HUES48 (cell line): Measurements from ENCODE around the gene RASSF1.

Experiments used
- H3K27ac ChIP-seq: one replicate; pipeline ENCODE4 v1.7.0; 2013; ENCODE audit warnings: low read depth, low read length, inconsistent platforms
- H3K27me3 ChIP-seq: 2 replicates; pipeline ENCODE4 v1.6.1; 2013; ENCODE audit warnings: mild to moderate bottlenecking, low read length; ENCODE audit not compliant: control insufficient read depth, insufficient read depth
- H3K36me3 ChIP-seq: 2 replicates; pipeline ENCODE4 v1.6.1; 2013; ENCODE audit warnings: low read length; ENCODE audit not compliant: control insufficient read depth, insufficient read depth
- H3K4me1 ChIP-seq: 2 replicates; pipeline ENCODE4 v1.6.1; 2013; ENCODE audit warnings: mild to moderate bottlenecking, low read length; ENCODE audit not compliant: control insufficient read depth, insufficient read depth
- H3K4me3 ChIP-seq: 2 replicates; pipeline ENCODE4 v1.5.1; 2013; ENCODE audit warnings: mild to moderate bottlenecking, low read depth, low read length
- H3K9ac ChIP-seq: 2 replicates; pipeline ENCODE4 v1.6.1; 2013; ENCODE audit warnings: mild to moderate bottlenecking, low read depth, low read length, moderate library complexity
- H3K9me3 ChIP-seq: 2 replicates; pipeline ENCODE4 v1.6.1; 2013; ENCODE audit warnings: low read length; ENCODE audit not compliant: control insufficient read depth, insufficient read depth

RASSF1 gene

GRCh38 chr3:50322115-50322385 is 18.6 kb downstream of the RASSF1 start:
- Histone ChIP-seq H3K27me3 (no peaks in the 10 kb centered on the region), H3K4me3 (peak overlapping the region; percentile 97), H3K36me3 (peaks cover 43% of the 10 kb centered on the region), H3K27ac (peak overlapping the region; percentile 99), H3K4me1 (peaks cover 17% of the 10 kb centered on the region), H3K9ac (peak overlapping the region; percentile 51), H3K9me3 (no peaks in the 10 kb centered on the region)

GRCh38 chr3:50321336-50322114 is 19.1 kb downstream of the RASSF1 start:
- Histone ChIP-seq H3K27me3 (no peaks in the 10 kb centered on the region), H3K9me3 (no peaks in the 10 kb centered on the region), H3K36me3 (peaks cover 47% of the 10 kb centered on the region), H3K4me1 (peaks cover 17% of the 10 kb centered on the region), H3K4me3 (peak overlapping the region; percentile 97), H3K27ac (peak overlapping the region; percentile 99), H3K9ac (peak overlapping the region; percentile 100)

DNA sequence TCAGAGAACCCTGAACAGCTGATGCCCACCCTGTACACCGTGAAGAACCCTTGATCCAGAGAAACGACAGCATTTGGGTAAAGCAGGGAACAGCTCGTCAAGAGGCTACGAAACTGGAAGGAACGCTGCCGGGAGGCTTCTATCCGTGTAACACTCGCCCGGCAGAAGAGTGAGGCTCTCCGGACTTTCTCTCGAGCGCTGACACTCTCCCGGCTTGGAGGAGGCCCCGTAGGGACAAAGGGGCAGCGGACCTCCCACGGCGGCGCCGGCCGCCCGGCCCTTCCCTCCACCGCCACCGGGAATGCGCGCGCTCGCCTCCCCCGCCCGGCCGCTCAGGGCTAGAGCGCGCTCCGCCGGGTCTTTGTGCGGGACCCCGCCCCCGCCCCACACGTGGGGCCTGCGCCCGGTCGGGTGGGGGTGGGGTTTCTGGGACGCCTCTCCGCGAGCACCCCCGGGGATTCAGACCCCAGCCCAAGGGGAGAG is 19.7 kb downstream of the RASSF1 start:
- peaks cover 46% of the 10 kb centered on the region for H3K36me3 ChIP-seq

DNA sequence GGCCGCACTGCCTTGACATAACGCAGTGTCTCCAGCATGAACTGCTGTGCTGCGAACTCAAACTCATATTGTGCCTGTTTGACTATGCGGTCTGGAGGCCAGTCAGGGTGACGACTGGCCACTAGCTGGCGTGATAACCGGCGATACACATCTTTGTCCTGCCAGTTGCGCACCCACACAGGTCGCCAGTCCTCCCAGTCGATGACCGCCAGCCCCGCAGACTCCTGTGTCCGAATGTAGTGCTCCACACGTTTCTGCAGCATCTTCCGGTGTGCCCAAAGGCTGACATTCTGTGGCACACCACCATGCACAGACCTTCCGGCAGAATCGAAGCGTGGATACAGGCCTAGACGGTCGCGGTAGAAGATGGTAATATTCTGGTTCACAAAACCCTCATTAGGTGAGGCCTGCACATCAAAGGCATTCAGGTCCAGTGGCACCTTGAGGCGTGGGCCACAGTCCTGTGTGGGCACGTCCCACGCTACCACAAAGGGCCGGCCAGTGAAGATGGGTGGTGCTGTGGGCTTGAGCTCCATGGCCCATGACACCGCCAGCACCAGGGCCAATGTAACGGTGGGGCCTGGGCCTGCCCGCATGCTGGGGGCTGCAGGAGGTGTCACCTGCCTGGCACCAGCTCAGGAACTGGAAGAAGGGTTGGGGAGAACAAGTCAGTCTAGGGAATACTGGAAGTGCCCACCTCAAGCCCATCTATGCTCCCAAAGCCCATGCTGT is 20.6 kb downstream of the RASSF1 start:
- peak overlapping the region; percentile 97 for H3K4me3 ChIP-seq
- H3K9me3 ChIP-seq: no peaks in the 10 kb centered on the region
- peaks cover 40% of the 10 kb centered on the region for H3K36me3 ChIP-seq
- no peaks in the 10 kb centered on the region for H3K27me3 ChIP-seq
- H3K9ac ChIP-seq: no peak overlapping the region
- H3K27ac ChIP-seq: peak overlapping the region; percentile 99
- peaks cover 17% of the 10 kb centered on the region for H3K4me1 ChIP-seq

More for the DNA sequence above, 19.7 kb downstream of the RASSF1 start:
- Histone ChIP-seq H3K27me3 (no peaks in the 10 kb centered on the region), H3K9ac (peak overlapping the region; percentile 100), H3K9me3 (no peaks in the 10 kb centered on the region), H3K4me1 (peaks cover 17% of the 10 kb centered on the region), H3K4me3 (peak overlapping the region; percentile 97), H3K27ac (peak overlapping the region; percentile 99)

DNA sequence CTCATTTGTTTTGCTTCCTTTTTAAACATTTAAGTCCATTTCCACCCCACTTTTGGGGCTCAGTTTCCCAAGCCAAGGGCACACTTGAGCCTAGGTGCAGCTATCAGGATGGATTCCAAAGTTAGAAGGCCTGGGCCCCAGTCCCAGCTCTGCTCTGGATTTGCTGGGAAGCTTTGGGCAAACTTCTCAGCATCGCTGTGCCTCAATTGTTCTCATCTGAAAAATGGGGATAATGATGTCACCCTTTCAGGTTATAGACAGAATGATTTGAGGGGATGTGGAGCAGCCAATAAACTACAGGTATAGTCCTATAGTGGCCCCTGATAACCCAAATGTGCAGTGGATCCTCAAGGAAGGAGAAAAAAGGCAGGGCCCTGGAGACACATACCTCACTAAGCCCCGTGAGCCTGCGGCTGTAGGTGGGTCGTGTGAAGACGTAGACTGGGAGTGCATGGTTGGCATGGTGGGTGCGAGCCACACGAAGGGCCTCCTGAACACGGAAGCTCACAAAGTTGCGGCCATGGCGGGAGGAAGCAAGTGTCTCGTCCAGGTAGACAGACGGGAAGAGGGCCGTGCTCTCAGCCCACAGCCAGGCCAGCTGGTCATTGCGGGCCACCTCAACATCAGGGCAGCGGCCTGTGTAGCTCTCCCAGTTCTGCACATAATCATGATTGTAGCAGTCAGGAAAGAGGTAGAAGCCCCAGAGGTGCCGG is 21.3 kb downstream of the RASSF1 start:
- Histone ChIP-seq H3K4me1 (peaks cover 17% of the 10 kb centered on the region), H3K36me3 (peaks cover 40% of the 10 kb centered on the region), H3K9ac (no peak overlapping the region), H3K27ac (no peak overlapping the region), H3K9me3 (no peaks in the 10 kb centered on the region), H3K4me3 (no peak overlapping the region), H3K27me3 (no peaks in the 10 kb centered on the region)

- peaks cover 17% of the 10 kb centered on the region for H3K4me1 ChIP-seq
- H3K36me3 ChIP-seq: peaks cover 40% of the 10 kb centered on the region
- H3K27ac ChIP-seq: no peak overlapping the region
- H3K4me3 ChIP-seq: no peak overlapping the region
- H3K9me3 ChIP-seq: no peaks in the 10 kb centered on the region
- no peak overlapping the region for H3K9ac ChIP-seq
- no peaks in the 10 kb centered on the region for H3K27me3 ChIP-seq
These were observed 22.0 kb downstream of the RASSF1 start for GRCh38 chr3:50318615-50319014.

GRCh38 chr3:50318163-50318562 is 22.5 kb downstream of the RASSF1 start:
- no peak overlapping the region for H3K4me3 ChIP-seq
- H3K4me1 ChIP-seq: peaks cover 15% of the 10 kb centered on the region
- no peak overlapping the region for H3K27ac ChIP-seq
- no peaks in the 10 kb centered on the region for H3K27me3 ChIP-seq
- no peaks in the 10 kb centered on the region for H3K9me3 ChIP-seq
- no peak overlapping the region for H3K9ac ChIP-seq
- H3K36me3 ChIP-seq: peaks cover 40% of the 10 kb centered on the region

DNA sequence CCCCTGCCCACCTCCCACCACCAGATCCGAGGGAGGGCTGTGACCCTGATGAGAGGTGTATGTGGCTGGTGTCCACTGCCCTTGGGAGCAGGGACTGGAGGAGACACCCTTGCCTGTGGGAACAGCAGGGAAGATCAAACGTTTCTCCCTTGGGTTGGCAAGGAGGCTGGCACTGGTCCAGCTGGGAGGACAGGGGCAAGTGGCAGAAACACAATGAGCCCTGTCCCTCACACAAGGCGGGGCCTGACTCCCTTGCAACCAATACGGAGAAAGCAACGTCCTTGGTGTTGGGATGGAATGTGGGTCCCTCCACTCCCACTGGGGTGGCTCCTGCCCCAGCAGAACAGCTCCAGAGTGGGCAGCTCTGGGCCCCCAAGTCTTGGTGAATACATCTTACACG is 23.3 kb downstream of the RASSF1 start:
- Histone ChIP-seq H3K36me3 (peaks cover 40% of the 10 kb centered on the region), H3K4me3 (no peak overlapping the region), H3K9me3 (no peaks in the 10 kb centered on the region), H3K4me1 (peaks cover 9% of the 10 kb centered on the region; the same call in 1 of the 2 replicates), H3K9ac (no peak overlapping the region), H3K27me3 (no peaks in the 10 kb centered on the region), H3K27ac (peak overlapping the region; percentile 5)

DNA sequence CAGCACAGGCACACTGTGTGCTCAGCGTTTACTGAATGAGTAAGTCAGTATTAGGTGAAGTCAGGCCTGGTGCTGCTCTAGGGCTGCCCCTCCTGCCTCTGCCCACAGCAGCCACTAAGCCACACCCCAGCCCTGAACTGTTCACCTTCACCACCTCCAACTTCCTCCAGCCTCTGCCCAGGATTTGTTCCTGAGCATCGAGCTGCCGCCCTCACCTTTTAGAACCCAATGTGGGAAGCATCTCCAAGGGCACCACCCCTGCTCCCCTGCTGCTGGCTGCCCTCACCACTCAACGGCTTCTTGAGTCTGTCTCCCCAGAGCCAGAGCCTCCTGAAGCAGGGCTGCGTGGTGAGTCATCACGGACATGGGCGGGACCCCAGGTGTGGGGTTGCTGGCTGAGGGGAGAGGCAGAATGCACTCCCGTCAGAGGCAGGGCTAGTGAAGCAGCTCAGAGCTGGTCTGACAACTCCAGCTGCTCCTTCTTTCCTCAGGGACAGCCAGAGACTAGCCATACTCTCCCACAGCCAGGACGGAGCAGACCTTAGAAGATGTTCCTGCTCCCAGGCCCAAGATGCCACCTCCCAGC is 23.9 kb downstream of the RASSF1 start:
- H3K27ac ChIP-seq: peak overlapping the region; percentile 5

GRCh38 chr3:50314816-50315215 is 25.8 kb downstream of the RASSF1 start:
- H3K4me3 ChIP-seq: no peak overlapping the region
- H3K4me1 ChIP-seq: no peaks in the 10 kb centered on the region
- H3K27me3 ChIP-seq: no peaks in the 10 kb centered on the region
- no peak overlapping the region for H3K9ac ChIP-seq
- no peak overlapping the region for H3K27ac ChIP-seq
- no peaks in the 10 kb centered on the region for H3K9me3 ChIP-seq
- H3K36me3 ChIP-seq: peaks cover 36% of the 10 kb centered on the region

More for the DNA sequence above, 23.9 kb downstream of the RASSF1 start:
- H3K27me3 ChIP-seq: no peaks in the 10 kb centered on the region
- H3K9me3 ChIP-seq: no peaks in the 10 kb centered on the region
- H3K36me3 ChIP-seq: peaks cover 40% of the 10 kb centered on the region
- H3K4me1 ChIP-seq: peaks cover 9% of the 10 kb centered on the region; the same call in 1 of the 2 replicates
- no peak overlapping the region for H3K4me3 ChIP-seq
- no peak overlapping the region for H3K9ac ChIP-seq
